CD4-positive, alpha-beta T cell treated with Interleukin-2 at 100 ng/mL for 4 hours (primary cell): ENCODE measurements around the gene RUBCN.
A peak's percentile ranks its signal among the peaks of the same experiment; 100 is the strongest.
"Not testable (repeated sequence)": the region's sequence is repeated elsewhere in the genome, so short reads cannot be mapped to it uniquely, and the experiment has no call there.

ENCODE experiments used
- DNase-seq: peaks from one replicate; pipeline ENCODE4 v3.0.0-alpha.2; 2020; ENCODE audit warnings: low spot score

Gene RUBCN

GRCh38 chr3:197734667-197735318, 1.9 kb downstream of the RUBCN start:
- DNase-seq = no peak

DNA sequence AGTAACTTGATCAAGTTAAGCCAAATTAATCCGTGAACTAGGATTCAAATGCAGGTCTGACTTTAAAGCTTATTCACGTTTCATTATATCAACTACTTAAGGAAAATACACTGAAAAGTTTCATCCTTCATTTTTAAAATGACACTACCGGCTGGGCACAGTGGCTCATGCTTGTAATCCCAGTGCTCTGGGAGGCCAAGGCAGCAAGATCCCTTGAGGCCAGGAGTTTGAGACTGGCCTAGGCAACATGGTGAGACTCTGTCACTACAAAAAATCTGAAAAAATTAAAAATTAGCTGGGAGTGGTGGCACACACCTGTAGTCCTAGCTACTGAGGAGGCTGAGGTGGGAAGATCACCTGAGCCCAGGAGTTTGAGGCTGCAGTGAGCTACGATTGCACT, 3.7 kb downstream of the RUBCN start:
- no peak for DNase-seq

GRCh38 chr3:197731483-197731882, 5.2 kb downstream of the RUBCN start:
- not testable (repeated sequence) for DNase-seq

DNA sequence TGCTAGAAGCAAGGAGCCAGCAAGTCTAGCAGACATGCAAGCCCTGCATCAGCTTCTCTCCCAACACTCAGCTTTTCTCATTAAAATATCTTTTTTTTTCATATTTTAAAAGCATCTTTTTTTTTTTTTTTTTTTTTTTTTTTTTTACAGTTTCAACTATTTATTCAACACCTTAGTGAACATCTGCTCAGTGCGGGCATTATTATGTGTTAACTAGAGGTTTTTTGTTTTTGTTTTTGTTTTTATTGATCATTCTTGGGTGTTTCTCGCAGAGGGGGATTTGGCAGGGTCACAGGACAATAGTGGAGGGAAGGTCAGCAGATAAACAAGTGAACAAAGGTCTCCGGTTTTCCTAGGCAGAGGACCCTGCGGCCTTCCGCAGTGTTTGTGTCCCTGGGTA, 5.9 kb downstream of the RUBCN start:
- DNase-seq = not testable (repeated sequence)

- peak; percentile 23 for DNase-seq
Observed at GRCh38 chr3:197730200-197730599, 6.5 kb downstream of the RUBCN start.

- no peak for DNase-seq
Observed at GRCh38 chr3:197728487-197728886, 8.2 kb downstream of the RUBCN start.

GRCh38 chr3:197727878-197728277, 8.8 kb downstream of the RUBCN start:
- not testable (repeated sequence) for DNase-seq

DNA sequence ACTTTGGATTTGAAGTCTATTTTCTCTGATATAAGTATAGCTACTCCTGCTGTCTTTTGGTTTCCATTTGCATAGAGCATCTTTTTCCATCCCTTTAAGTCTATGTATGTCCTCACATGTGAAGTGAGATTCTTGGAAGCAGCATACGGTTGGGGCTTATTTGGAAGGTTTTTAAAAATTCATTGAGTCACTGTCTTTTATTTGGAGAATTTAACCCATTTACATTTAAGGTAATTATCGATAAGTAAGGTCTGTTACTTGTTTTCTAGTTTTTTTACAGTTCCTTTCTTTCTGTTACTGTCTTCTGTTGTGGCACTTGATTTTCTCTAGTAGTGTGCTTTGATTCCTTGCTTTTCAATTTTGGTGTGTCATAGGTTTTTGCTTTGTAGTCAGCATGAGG, 14.0 kb downstream of the RUBCN start:
- no peak for DNase-seq

GRCh38 chr3:197720694-197721093, 16.0 kb downstream of the RUBCN start:
- DNase-seq = no peak

- DNase-seq = no peak
Observed at GRCh38 chr3:197718891-197719290, 17.8 kb downstream of the RUBCN start.

DNA sequence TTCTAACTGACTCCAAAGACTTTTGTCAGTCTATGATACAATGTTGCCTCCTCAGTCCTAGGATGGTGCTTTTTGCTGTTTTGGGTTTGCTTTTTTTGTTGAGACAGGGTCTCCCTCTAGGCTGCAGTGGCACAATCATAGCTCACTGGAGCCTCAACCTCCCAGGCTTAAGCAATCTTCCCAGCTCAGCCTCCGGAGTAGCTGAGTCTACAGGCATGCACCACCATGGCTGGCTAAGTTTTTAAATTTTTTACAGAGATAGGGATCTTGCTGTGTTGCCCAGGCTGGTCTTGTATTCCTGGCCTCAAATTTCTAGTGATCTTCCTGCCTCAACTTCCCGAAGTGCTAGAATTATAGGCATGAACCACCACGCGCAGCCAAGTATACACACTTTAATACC, 22.5 kb downstream of the RUBCN start:
- DNase-seq = no peak

GRCh38 chr3:197713477-197713822, 23.3 kb downstream of the RUBCN start:
- no peak for DNase-seq

GRCh38 chr3:197711973-197712707, 24.6 kb downstream of the RUBCN start:
- peak; percentile 90 for DNase-seq

DNA sequence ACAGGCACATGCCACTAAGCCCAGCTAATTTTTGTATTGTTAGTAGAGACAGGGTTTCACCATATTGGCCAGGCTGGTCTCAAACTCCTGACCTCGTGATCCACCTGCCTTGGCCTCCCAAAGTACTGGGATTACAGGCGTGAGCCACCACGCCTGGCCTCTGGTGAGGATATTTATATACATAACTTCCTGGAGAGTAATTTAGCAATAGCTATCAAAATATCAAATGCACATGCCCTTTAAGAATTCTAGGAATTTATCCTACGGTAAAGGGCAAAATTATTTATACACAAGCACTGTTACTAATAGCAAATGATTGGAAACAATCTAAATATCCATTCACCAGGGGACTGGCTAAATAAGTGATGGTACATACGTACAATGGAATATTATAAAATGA, 25.7 kb downstream of the RUBCN start:
- not testable (repeated sequence) for DNase-seq

DNA sequence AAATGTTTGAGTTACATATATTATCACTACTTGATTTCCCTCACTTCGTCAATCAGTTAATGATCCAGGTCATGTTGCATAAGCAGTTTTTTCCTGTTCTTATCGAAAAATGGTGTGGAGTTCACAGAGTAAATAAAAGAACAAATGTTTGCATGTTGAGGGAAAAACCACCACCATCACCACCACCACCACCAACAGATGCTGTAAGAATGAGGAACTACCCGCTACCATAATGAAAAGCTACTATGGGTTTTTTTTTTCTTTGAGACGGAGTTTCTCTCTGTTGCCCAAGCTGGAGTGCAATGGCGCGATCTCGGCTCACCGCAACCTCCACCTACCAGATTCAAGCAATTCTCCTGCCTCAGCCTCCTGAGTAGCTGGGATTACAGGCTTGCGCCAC, 27.6 kb downstream of the RUBCN start:
- no peak for DNase-seq

- peak; percentile 7 for DNase-seq
Observed at GRCh38 chr3:197706658-197707057, 30.0 kb downstream of the RUBCN start.

DNA sequence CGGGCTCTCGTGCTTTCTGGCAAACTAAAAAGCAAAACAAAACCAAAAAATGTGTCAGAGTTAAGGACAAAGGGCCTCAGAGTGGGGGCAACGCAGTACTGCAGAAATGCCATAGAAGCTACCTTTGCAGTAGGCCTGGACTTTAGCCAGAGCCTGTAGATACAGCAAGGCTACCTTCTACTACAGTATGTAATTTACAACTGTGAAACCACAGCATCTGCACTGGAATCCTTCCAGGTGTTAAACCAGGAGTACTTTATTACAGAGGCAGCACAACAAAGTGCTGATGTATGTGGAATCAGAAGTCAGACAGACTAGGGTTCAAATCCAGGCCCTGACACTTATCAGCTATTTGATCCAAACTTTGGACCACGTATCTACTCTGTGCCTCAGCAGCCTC, 34.9 kb downstream of the RUBCN start:
- no peak for DNase-seq

DNA sequence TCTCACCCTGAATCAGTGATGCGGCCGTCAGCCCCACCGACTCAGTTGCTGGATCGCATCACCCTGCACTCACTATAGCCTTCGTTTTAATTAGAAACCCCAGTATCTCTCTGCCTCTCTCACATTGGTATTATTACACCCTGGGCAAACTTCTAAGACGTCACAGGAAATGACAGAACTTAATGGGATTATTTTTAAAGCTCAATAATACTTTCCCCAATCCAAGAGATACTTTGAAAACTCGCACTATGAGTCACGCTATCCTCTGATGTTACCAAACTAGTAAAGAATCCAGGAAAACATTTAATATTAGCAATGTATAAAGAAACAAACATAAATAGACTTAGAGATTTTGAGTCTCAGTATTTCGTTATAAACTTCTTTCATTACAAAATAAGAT, 36.6 kb downstream of the RUBCN start:
- DNase-seq = no peak

GRCh38 chr3:197697355-197697754, 39.3 kb downstream of the RUBCN start:
- no peak for DNase-seq

- no peak for DNase-seq
Observed at GRCh38 chr3:197694251-197694650, 42.5 kb downstream of the RUBCN start.

- DNase-seq = no peak
Observed at GRCh38 chr3:197692641-197693040, 44.1 kb downstream of the RUBCN start.

GRCh38 chr3:197690754-197691153, 46.0 kb downstream of the RUBCN start:
- no peak for DNase-seq

DNA sequence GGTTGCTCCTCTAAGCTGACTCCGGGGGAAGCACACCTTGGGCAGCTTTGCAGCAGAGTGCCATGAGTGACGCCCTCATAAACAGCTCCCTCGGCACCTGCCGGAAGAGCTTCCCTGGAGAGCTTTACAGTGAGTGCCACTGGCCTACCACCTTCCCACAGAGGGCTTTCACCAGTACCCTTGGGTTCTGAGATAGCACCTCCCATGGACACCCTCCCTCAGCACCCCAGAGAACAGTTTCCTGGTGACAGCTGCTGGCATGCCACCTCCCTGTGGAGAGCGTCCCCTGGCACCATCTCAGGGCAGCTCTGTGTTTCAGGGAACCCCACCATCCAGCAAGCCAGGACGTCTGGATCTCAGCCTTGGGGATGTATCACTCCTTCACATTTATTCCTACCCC, 49.1 kb downstream of the RUBCN start:
- no peak for DNase-seq

- DNase-seq = no peak
Observed at GRCh38 chr3:197686899-197687298, 49.8 kb downstream of the RUBCN start.
